ENCODE measurements around the gene C16orf95.

- no peak for TF ChIP-seq CTCF (IDR thresholded peaks at IDR 0.05; ENCODE audit: low read depth, low read length)
- TF ChIP-seq EZH2phosphoT487 (IDR thresholded peaks at IDR 0.05; ENCODE audit: low read depth): no peak
Observed at GRCh38 chr16:87297407-87297806, 19.8 kb downstream of the C16orf95 start.

All from OCI-LY3 (cell line).